GM20000 (cell line): ENCODE measurements around the gene LSG1.
"Not testable (repeated sequence)": the region's sequence is repeated elsewhere in the genome, so short reads cannot be mapped to it uniquely, and the experiment has no call there.

ENCODE experiments used
- DNase-seq: peaks from one replicate; pipeline ENCODE4 v3.0.0; 2012; ENCODE audit warnings: low spot score
- TF ChIP-seq, protein P1 (sequence below): IDR thresholded peaks from 2 replicates; pipeline ENCODE4 v1.5.1; 2012; ENCODE audit warnings: mild to moderate bottlenecking, control low read depth; ENCODE audit errors: extremely low read depth, missing control alignments

The LSG1 gene

DNA sequence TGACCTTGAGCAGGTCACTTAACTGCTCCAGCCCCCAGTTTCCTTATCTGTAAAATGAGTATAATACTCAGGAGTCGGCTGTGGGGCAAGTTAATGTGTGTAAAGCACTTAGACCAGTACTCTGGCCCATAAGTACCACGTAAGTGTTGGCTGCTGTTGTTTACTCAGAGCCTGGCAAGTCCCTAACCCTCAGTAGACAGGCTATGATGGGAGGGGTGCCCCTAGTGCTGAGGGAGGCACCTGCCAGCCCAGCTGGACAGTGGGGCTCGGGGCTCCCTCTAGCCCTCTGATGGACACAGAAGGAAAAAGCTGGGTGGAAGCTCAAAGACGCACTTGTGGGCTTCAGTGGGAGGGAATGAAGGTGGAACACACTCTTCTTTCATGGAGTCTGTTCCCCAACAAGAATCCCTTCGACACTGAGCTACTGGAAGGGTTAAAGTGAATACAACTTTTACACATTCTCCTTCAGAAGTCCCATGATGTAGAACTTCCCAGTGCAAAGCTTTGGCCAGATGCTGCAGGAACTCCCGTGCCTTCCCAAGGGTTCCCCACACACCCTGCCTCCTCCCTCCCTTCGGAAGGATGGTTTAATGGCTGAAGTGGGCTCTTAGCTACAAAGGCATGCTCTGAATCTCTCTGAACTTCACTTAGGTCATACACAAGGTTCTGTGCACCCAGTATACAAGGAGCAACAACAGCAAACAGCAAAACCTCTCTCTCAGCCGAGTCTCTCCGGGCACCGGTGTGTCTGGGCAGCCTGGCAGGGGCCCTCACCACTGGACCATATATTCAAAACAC, 64.2 kb downstream of the LSG1 start:
- TF ChIP-seq, protein P1, sequence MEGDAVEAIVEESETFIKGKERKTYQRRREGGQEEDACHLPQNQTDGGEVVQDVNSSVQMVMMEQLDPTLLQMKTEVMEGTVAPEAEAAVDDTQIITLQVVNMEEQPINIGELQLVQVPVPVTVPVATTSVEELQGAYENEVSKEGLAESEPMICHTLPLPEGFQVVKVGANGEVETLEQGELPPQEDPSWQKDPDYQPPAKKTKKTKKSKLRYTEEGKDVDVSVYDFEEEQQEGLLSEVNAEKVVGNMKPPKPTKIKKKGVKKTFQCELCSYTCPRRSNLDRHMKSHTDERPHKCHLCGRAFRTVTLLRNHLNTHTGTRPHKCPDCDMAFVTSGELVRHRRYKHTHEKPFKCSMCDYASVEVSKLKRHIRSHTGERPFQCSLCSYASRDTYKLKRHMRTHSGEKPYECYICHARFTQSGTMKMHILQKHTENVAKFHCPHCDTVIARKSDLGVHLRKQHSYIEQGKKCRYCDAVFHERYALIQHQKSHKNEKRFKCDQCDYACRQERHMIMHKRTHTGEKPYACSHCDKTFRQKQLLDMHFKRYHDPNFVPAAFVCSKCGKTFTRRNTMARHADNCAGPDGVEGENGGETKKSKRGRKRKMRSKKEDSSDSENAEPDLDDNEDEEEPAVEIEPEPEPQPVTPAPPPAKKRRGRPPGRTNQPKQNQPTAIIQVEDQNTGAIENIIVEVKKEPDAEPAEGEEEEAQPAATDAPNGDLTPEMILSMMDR, result no peak
- no peak for DNase-seq

DNA sequence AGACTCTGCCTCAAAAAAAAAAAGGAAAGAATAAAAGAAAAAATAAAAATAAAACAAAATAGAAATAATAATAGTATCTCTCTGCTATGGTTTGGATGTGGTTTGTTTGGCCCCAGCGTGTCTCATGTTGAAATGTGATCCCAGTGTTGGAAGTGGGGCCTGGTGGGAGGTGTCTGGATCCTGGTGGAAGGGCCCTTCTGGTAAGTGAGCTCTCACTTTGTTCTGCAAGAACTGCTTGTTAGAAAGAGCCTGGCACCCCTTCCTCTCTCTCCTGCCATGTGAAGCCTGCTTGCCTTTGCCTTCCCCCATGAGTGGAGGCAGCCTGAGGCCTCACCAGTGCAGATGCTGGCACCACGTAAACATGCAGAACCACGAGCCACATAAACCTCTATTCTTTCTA, 65.0 kb downstream of the LSG1 start:
- DNase-seq, result no peak
- TF ChIP-seq, protein P1, result no peak

DNA sequence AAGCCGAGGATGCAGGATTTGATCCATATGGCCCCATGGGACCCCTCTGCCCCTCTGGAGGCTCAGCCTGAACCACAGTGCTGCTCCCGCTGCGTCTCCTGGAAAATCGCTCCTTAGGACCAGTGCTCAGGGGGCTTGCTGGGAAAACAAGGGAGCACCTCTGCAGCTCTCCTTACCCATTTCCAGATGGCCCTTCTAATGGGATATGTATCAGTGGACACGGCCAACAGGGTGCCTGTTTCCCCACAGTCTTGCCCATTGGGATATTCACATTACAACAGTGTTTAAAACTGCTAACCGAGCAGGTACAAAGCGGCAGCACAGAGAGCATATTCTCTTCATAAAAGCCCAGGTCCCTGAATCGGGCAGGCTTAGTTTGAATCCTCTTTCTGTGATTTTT, 65.8 kb downstream of the LSG1 start:
- DNase-seq, result no peak
- TF ChIP-seq, protein P1, result no peak

DNA sequence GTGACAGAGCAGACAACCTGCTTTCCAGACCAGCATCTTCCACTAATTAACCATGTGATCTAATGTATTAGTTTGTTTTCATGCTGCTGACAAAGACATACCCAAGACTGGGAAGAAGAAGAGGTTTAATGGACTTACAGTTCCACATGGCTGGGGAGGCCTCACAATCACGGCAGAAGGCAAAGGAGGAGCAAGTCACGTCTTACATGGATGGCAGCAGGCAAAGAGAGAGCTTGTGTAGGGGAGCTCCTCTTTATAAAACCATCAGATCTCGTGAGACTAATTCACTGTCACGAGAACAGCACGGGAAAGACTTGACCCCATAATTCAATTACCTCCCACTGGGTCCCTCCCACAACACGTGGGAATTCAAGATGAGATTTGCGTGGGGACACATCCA, 66.7 kb downstream of the LSG1 start:
- not testable (repeated sequence) for DNase-seq

DNA sequence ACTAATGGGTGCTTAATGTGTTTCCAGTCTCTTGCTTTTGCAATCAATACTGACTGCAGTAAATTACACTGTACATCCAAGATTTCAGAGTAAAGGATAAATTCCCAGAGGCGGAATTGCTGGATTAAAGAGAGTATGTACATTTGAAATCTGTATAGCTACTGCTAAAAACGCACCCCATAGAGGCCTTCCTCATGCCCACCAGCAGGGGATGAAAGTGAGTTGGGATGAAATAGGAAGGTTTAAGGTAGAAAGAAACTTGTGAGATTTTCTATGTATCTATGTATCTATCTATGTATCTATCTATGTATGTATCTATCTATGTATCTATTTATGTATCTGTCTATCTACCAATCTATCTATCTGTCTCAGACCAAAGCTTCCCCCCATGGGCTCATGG, 67.2 kb downstream of the LSG1 start:
- DNase-seq, result no peak
- TF ChIP-seq, protein P1, result no peak

DNA sequence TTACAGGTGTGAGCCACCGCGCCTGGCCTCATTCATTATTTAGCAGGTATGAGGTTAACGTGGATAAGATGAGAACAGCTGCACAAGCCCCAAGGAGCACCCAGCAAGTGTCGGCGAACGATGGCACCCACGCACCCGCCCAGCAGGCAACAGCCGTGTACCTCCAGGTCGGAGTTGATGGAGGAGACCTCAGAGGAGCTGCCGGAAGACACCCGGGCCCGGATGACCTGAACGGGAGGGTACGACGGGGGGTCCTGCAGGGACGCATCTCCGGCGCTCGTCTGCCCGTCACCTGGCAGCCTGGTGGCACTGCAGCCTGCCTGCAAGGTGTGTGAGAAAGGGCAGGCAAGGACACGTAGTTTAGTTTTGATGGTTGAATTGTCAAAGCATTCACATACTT, 67.9 kb downstream of the LSG1 start:
- TF ChIP-seq, protein P1, result no peak
- DNase-seq, result no peak

DNA sequence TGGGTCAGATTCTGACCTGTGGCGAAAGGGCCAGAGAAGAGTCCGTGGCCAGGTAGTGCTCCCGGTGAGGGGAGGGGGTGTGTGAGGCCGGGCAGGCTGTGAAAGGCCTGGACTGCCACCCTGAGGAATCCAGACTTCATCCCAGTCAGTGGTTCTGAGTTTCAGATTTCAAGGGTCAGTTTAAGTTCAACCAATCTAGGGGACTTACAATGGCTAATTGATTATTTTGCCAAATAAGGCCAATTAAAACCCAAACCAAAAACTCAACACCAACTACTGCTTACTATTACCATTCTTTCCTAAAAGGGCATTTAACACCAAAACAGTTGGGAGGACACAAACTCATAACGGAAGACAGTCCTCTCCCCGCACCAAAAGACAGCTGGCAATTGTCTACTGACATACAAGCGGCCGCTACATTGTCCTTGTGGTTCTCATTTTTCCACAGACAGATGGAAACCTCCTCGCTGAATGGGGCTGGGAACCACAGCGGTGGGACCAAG, 69.3 kb downstream of the LSG1 start:
- DNase-seq, result no peak

More for the DNA sequence above, 69.3 kb downstream of the LSG1 start:
- TF ChIP-seq, protein P1, result no peak
